NCI-H524 treated with DMSO at 0.1 percent for 48 hours (cell line): ENCODE results near the gene STIP1.

Experiments
- DNase-seq: peaks from one replicate; lab custom pipeline; 2025; lab: John Stamatoyannopoulos, UW

Gene STIP1

DNA sequence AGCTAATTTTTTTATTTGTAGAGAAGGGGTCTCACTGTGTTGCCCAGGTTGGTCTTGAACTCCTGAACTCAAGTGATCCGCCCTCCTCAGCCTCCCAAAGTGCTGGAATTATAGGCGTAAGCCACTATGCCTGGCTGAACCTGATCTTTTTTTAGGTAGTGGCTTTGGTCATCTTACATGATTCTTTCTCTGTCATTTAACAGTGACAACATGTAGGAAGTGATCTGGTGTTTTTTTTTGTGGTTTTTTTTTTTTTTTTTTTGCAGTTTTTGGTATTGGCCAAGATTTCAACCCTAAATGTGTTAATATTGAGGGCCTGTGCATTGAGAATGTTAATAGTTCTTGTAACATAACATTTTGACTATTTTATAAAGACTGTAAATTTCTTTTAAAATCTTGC lies 12.5 kb downstream of the STIP1 start:
- no peak for DNase-seq

DNA sequence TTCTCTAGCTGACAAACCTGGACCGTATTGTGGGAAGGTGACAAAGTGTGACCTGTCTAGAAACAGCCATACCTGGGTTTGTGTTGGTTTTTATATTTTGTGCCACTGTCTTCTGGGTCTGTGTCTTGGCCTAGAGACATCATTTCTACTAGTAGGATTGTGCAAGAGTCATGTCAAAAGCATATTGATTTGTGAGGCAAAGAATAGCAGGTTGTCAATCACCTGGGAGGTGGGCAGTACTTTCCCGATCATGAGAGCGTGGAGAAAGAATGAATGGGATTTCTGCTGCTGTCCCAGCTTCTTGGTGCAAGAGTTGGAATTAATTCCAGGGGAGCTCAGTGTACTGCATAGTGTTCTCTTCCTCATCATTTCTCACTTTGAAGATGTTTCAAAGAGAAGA lies 15.6 kb downstream of the STIP1 start:
- no peak for DNase-seq

DNA sequence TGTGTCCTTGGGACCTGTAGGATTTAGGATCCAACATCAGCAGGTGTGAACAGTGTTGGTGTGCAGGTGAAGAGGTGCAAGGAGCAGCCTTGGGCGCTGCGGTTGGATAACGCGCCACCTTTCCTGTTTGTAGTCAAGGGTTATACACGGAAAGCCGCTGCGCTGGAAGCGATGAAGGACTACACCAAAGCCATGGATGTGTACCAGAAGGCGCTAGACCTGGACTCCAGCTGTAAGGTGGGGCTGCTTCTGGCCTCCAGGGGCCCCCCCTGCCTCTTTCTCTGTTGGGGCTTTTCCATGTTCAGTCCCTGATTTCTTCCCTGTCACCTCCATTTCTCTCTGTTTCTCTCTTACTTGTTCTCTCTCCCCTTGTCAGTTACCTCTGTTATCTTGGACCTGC lies 17.0 kb downstream of the STIP1 start:
- no peak for DNase-seq

DNA sequence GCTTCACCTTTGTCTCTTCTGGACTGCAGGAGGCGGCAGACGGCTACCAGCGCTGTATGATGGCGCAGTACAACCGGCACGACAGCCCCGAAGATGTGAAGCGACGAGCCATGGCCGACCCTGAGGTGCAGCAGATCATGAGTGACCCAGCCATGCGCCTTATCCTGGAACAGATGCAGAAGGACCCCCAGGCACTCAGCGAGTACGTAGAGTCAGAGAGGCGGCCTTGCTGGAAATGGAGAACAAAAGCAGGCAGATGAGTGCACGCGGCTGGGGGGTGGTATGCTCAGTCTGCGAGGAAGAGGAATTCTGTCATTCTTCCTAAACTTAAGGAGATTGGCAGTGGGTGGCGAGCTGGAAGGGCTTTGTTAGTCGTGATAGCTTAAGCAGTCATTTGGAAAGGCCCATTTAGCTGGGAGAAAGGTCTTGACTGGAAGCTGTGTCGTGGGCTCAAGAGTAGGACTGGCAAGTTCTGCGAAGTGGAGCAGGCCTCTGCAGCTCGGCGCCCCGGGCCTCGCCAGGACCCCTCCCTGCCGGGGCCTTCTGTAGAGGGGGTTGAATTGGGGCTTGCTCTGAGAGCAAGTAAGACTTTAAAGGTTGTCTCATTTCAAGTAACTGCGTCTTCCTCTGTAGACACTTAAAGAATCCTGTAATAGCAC lies 17.6 kb downstream of the STIP1 start:
- DNase-seq = no peak

DNA sequence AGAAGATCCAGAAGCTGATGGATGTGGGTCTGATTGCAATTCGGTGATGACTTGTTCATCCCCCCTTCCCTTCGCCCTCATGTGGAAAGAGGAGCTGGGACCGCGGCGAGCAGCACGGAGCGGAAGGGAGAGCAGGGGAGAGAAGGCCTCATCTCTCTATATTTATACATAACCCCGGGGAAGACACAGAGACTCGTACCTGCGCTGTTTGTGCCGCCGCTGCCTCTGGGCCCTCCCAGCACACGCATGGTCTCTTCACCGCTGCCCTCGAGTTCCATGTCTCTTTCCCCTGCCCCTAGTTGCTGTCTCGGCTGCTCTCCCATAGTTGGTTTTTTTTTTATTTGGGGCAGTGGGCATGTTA lies 18.1 kb downstream of the STIP1 start:
- DNase-seq = no peak

DNA sequence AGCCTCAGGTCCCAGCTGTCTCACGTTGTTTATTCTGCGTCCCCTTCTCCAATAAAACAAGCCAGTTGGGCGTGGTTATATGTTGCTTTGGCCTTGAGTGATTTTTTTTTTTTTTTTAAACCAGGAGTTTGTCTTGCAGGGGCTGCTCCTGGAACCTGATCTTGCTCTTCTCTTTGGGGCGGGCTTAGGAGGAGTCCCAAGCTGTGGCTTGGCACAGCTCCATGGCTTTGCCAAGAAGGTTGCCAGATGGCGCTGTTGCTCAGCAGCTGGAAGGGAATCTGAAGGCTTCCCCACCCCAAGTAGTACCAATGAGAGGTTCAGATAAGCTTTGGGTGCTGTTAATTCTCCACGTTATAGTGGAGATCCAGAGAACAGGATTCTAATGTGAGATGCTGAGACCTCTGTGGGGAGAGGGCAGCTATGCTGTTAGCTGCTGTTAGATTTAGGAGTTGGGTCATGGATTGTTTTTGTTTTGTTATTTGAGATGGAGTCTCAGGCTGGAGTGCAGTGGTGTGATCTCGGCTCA lies 18.6 kb downstream of the STIP1 start:
- DNase-seq = peak; percentile 63

DNA sequence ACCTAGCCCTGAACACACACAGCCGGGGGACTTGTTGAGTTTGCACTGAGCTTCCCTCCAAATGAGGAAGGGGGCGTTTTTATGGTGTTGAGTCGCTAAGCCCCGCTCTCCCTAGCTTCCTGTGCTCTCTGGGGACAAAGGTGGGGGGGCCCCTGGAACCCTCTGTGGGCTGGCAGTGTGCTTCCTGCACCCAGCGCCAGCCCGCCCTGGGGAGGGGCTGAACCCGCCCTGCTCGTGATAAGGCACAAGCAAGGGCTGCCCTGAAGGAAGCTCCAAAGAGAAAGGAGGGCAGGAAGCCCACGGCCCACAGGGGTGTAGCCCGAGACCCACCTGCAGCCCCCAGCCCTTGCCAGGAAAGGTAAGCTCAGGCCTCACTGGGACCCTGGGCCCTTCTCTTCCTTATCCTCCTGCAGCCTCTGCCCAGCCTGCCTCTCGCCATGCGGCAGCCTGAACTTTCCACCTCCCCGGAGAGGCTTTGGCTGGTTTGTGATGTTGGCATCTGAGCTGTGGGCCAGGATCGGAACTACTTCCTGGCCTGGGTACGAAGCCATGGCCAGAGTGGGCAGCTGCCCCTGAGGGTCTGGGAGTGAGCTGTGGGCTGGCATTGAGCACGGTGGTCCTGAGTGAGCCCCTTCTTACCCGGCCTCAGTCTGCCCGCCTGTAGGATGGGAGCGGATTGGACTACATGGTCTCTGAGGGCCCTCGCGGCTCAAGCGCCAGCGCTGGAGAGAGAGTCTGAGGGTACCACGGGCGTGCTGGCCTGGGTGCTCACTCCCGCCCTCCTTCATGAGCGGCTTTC lies 20.7 kb downstream of the STIP1 start, which contains the start of gene FERMT3:
TSS of gene FERMT3 (plus strand) at position 265 of the 799 bp plus-strand sequence. CDS start 644 bp downstream, outside the sequence.
- DNase-seq = no peak

DNA sequence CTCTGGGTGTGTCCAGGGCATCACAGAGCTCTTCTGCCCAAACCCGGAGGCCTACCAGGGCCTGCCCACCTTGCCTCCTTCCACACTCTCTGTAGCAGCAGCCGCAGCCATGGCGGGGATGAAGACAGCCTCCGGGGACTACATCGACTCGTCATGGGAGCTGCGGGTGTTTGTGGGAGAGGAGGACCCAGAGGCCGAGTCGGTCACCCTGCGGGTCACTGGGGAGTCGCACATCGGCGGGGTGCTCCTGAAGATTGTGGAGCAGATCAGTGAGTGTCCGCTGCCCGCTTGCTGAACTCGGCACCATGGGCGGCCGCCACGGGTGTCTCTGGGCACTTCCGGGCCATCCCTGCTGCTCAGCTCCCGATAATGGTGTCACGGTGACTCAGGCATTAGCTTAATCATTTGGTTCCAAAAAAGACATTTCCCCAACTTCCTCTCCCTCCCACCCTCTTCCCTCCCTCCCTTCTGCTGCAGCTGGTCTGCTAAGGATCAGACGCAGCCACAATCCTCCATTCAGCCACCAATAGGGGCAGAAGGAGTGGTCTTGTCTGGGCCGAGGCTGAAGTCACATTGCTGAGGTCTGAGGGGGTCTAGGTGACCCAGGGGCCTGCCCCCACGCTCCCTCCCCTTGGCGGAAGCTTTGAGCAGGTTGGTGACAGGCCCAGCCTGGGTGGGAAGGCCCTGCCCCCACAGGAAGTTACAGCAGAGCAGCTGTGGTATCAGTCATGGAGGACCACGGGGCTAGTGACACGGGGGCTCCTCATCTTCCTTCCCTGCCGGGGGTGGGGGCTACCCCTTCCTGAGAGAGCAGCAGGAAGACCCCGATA lies 21.5 kb downstream of the STIP1 start:
- DNase-seq = no peak

DNA sequence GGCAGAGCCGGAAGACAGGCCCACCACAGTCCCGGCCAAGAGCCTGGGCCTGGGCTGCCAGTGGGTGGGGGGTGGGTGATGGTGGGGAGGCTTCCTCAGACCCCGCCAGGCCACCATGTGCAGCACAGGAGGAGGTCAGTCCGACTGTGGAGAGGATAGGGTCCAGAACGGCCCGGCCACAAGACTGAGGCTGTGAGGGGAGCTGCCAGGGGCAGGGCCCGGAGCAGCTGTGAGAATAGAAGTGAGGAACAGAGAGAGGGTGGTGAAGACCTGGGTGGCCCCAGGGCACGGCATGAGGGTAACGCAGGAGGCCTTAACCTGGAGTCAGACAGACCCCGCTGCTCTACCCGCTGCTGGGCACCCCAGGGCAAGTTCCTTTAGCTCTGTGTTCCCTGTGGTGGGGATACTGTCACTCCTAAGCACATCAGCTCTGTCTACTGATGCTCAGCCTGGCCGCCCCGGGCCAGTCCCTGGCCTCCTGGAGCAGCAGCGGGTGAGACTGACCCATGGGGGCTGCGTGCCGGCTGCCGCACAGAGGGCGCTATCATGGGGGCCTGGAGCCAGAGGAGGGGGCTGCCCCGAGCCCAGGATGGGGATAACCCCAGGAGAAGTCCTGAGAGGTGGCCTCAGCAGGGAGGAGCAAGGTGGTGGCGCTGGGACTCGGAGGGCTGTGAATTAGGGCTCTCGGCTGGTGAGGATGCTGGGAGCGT lies 22.3 kb downstream of the STIP1 start:
- DNase-seq = no peak

DNA sequence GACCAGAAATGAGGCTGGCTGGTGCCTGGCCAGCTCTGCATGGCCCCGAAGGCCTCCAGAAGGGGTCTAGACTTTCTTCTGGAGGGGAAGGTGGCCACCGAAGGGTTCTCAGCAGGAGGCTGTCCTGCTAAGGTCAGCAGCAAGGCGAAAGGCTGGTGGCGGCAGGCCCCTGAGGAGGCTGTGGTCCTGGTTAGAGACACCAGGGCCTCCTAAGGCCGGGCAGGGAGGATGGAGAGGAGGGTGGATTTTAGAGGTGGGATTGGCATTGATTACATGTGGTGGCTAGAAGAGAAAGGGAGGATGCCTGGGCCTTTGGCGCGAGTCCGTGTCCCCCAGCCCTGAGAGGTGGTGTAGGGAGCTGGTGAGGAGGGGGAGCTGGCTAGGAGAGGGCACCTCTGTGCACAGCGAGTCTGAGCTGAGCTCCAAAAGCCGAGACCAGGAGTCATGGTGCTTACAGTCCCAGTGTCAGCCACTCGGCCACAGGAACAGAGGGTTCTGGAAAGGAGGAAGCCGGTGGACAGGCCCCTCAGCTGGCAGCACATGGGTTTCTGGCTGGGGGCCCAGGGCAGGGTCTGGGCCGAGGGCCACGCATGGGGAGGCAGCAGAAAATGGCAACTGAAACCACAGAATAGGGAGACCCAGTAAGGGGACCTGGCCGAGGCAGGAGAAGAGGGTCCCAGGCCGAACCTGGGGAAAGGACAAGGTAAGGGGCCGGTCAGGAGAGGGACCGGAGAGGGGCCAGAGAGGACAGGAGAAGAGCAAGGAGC lies 23.0 kb downstream of the STIP1 start:
- DNase-seq = no peak

DNA sequence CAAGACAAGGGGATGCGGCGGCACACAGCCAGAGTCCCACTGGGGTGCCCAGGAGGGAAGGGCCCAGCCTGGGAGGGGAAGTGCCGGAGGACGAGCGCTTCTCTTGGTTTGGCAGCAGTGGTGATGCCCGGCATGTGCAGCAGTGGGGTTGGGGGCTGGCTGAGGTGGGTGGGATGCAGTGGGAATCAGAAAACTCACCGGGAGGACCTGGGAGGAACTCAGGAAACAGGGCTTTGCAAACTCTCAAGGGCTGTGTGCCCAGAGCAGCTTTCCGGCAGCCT lies 23.5 kb downstream of the STIP1 start:
- no peak for DNase-seq

DNA sequence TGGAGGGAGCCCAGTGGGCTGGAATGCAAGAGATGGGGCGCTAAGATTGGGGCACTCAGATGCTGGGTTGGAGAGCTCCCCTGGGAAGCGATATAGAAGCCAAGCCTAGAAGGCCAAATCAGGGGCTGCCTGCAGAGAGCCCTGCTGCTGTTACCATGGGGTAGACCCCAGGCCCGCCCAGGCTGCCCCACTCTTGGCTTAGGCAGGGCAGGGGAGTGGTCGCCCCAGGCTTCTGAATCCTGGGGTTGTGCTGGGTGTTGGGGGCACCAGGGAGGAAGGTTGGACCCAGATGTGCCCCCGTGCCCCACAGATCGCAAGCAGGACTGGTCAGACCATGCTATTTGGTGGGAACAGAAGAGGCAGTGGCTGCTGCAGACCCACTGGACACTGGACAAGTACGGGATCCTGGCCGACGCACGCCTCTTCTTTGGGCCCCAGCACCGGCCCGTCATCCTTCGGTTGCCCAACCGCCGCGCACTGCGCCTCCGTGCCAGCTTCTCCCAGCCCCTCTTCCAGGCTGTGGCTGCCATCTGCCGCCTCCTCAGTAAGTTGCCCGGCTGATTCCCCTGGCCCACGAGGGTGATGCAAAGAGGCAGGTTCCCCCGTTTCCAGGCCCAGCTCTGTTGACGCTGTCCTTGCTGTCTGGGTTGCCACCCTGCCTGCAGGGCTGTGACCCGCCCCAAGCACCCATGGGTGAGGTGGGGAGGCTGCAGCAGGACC lies 24.5 kb downstream of the STIP1 start:
- no peak for DNase-seq

DNA sequence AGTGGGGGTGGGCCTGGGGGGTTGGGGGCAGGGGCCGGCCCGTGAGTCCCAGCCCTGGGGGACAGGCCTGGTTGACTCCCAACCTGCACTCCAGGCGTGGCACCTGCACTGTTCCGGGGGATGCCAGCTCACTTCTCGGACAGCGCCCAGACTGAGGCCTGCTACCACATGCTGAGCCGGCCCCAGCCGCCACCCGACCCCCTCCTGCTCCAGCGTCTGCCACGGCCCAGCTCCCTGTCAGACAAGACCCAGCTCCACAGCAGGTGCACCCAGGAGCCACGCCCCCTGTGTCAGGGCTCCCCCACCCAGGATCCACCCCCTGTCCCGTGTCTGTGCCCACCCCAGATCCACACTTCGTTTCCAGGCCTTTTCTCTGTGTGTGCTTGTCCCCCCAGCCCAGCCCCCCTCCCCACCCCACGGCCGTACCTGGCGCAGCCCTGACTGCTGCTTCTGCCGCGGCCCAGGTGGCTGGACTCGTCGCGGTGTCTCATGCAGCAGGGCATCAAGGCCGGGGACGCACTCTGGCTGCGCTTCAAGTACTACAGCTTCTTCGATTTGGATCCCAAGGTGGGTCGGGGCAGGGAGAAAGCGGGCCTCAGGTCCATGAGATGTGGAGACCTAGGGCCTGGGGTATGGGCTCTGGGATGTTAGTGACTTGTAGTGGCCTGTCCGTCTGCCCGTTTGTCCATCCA lies 25.4 kb downstream of the STIP1 start:
- no peak for DNase-seq

DNA sequence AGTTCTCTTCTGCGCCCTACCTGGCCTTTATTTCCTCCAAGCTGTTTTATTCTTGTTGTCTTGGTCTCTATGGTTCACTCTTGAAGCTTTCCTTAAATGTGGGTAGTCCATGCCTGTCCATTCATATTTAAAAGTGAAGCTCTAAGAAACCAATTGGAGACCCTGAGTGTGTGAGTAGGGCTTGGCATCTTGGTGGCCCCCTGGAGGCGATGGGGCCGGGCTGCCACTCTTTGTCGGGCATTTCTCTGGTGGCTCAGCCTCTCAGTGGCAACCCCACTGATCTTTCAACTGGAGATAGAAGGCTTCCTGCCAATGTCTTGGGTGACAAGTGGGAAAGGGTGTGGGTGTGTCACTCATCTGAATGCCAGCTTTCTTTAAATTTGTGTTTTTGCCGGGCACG lies 30.9 kb downstream of the STIP1 start:
- DNase-seq = no peak

DNA sequence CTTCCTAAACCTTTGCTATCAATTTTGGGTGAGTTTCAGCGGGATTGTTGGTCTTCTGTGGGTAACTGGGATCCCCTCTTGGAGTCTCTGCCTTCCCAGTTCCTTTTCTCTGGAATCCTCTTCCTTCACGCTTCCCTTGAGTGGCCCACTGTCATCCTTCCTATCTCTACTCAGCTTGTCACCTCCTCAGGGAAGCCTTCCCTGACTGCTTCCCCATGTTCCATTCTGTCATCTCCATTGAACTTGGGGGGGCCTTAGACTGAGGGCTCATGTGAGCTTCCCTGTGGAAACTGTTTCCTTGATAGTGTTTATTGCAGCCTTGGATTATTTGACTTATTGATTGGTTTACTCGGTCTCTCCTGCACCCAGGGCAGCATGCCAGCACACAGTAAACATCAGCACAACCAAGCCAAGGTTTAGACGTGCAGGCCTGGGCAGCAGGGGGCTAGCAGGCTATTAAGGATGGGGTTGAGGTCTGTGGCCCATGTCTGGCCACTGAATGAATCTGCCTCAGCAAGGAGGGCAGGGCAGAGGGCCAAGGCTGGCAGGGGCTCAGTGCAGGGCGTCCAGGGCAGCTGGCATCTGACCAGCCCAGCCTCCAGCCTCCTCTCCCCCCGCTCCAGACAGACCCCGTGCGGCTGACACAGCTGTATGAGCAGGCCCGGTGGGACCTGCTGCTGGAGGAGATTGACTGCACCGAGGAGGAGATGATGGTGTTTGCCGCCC lies 32.8 kb downstream of the STIP1 start:
- no peak for DNase-seq

DNA sequence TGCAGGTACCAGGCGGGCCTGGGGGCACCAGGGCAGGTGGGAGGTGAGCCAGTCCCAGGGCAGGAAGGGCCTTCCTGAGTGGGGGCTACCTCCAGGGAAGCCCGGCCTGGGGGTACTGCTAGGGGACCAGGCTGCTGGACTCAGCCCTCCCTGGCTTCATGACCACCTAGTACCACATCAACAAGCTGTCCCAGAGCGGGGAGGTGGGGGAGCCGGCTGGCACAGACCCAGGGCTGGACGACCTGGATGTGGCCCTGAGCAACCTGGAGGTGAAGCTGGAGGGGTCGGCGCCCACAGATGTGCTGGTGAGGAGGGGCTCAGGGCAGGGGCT lies 33.3 kb downstream of the STIP1 start:
- no peak for DNase-seq

DNA sequence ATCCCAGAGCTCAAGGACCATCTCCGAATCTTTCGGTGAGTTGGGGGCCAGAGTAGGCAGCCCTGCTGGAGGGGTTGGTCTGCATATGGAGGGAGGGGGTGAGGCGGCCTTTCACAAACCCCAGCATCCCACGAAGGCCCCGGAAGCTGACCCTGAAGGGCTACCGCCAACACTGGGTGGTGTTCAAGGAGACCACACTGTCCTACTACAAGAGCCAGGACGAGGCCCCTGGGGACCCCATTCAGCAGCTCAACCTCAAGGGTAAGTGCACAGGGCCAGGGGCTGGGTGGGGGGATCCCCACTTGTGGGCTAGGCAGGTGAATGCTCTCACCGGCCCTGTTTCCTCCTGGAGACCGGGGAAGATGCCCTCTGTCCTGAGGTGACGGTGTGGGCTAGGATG lies 33.8 kb downstream of the STIP1 start:
- no peak for DNase-seq

DNA sequence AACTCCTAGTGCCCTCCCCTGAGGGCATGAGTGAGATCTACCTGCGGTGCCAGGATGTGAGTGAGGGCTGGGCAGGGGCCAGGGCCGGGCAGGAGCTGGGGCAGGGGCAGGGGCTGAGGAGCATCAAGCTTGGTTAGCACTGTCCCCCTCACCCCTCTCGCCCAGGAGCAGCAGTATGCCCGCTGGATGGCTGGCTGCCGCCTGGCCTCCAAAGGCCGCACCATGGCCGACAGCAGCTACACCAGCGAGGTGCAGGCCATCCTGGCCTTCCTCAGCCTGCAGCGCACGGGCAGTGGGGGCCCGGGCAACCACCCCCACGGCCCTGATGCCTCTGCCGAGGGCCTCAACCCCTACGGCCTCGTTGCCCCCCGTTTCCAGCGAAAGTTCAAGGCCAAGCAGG lies 34.3 kb downstream of the STIP1 start:
- DNase-seq = no peak

DNA sequence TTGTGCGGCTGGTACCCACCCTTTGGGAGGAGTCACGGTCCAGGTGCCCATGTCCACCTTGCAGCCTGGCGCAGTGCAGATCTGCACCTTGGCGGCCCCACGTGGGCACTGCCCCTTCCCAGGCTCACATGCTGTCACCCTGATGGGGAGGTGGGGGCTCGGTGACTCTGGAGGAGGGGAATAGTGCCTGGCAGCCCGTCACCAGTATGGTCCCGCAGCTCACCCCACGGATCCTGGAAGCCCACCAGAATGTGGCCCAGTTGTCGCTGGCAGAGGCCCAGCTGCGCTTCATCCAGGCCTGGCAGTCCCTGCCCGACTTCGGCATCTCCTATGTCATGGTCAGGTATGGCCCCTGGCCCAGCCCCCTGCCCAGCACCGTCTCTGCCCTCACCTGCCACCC lies 34.8 kb downstream of the STIP1 start:
- no peak for DNase-seq

DNA sequence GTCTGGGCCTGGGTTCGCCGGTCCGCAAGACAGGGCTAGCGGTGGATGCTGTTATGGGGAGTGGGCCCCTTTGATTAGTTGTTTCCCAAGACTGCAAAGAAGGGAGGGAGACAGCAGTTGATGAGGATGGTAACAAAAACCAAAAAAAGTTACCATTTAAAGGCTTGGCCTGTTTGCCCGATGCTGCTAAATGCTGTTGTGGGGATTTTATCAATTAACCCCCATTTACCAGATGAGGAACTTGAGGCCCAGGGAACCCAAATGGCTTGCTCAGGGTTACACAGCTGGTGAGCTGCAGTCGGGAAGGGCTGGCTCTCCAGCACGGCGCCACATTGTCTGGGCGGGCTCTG lies 36.7 kb downstream of the STIP1 start:
- DNase-seq = no peak
